ENCODE measurements around the gene IFT22.
"Not testable (repeated sequence)": the region's sequence is repeated elsewhere in the genome, so short reads cannot be mapped to it uniquely, and the experiment has no call there.

IFT22 gene

GRCh38 chr7:101321491-101322401, at the start of gene IFT22:
IFT22 (minus strand) TSS chr7:101321812; CDS start chr7:101321709, 103 bp downstream.
- peak; percentile 80 to 86 for DNase-seq

- no peak for DNase-seq
Measured at GRCh38 chr7:101370836-101371235, 49.2 kb upstream of the IFT22 start.

- DNase-seq, result no peak
Measured at GRCh38 chr7:101368422-101369165, 47.0 kb upstream of the IFT22 start.

DNA sequence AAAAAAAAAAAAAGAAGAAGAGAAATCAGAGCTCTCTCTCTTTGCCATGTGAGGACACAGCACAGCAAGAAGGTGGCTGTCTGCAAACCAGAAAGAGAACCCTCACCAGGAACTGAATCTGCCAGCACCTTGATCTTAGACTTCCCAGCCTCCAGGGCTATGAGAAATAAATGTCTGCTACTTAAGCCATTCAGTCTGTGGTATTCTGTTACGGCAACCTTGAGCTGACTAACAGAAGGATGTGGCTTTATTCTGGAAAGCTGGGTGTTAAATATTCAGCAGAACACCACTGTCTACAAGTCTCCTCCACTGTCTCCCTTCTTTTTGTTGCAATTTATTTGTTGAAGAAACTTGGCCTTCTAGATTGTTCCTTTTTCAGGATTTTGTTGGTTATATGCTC, 46.1 kb upstream of the IFT22 start:
- DNase-seq, result no peak

DNA sequence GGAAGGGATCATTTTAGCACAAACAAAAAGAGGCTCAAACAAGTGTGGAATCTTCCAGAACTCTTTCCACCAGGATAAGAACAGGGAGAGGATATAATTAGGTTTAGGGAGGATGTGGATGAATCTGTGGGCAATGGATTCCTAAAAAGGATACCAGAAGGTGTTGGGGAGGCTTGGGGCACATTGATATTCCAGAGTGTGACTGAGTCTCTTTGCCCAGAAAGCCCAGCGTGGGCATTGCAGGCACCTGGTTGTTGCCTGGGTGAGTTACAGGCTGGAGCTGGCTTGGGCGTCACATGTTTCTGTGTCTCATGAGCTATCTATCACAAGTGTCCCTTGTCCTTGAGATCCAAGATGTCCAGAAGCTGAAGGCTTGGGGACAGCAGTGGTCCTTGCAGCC, 44.3 kb upstream of the IFT22 start:
- DNase-seq, result no peak

GRCh38 chr7:101363734-101364374, 42.2 kb upstream of the IFT22 start:
- peak; percentile 58 to 61 for DNase-seq

DNA sequence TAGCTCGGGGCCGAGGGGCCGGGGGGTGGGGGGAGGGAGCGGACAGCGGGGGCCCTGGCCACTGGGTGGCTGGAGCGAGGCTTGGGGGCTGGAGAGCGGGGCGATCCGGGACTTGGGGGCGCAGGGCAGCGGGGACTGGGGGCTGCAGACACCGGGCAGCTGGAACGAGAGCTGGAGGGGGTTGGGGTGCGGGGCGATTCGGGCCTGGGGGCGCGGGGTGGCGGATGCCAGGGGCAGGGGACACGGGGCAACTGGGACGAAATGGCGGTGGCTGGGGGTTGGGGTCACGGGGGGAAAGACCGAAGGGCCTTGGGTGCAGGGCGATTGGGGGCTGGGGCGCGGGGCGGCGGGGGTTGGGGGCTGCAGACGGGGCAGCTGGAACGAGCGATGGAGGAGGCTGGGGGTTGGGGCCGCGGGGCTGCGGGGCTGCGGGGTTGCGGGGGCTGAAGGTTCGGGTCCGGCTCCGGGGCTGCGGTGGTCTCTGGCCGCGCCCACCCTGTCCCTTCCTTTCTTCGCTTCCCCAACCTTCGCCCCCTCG, 41.7 kb upstream of the IFT22 start:
- DNase-seq, result no peak

DNA sequence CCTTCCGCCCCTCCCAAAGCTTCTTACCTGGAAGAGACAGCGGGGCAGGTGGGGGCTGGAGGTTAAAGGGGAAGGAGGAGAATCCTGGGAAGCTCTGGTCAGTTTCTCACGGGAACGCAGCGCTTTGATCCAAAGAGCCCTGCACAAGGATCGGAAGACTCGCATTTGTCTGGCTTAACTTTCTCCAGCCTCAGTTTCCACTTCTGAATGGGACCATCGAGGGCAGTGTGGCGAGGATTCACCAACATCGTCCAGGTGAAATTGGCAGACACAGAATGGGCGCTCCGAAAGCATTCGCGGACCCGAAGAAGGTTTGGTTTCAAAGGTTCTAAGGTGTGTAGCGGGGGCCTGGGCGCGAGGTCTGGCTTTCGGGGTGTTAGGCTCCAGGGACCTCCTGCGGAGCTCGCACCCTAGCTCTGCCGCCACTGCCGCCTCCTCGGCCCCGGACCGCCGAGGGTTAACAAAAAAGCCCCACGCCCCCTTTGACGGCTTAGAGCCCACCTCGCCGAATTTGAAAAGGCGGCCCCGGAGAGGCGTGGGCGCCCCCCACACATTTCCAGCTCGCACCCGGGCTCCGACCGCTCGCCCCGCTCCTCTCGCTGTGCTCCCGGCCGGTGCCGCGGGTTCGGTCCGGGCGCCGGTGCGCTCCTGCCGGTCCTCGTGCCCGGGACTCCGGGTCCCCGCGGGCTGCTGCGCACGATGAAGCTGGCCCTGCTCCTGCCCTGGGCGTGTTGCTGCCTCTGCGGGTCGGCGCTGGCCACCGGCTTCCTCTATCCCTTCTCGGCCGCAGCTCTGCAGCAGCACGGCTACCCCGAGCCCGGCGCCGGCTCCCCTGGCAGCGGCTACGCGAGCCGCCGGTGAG, 41.0 kb upstream of the IFT22 start, which contains the start of gene COL26A1:
Gene COL26A1 (plus strand): TSS at position 542 of the 862 bp plus-strand sequence. CDS start 158 bp downstream, at position 700.
- DNase-seq, result no peak

DNA sequence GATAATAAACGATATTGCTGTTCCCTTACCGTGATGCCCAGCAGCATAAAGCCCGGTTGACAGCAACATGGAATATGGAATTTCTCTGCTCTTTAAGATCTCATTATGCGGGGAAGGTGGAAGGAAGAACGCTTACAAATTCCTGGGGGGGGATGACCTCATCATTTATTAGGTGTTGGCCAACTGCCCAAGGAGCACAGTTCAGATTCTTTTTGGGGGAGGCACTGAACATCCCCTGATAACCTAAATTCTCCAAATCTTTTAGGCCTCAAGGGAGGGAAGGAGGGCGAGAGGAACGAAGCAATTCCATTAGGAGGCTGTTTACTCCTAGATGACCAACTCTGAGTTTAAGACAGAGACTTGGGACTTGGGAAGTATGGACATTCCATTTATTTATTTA, 35.8 kb upstream of the IFT22 start:
- DNase-seq, result no peak

- DNase-seq, result no peak
Measured at GRCh38 chr7:101352920-101353308, 31.3 kb upstream of the IFT22 start.

DNA sequence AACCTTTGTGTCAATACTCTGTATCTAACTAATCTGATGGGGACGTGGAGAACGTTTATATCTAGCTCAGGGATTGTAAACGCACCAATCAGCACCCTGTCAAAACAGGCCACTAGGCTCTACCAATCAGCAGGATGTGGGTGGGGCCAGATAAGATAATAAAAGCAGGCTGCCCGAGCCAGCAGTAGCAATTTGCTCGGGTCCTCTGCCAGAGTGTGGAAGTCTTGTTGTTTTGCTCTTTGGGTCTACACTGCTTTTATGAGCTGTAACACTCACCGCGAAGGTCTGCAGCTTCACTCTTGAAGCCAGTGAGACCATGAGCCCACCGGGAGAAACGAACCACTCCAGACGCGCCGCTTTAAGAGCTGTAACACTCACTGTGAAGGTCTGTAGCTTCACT, 27.7 kb upstream of the IFT22 start:
- DNase-seq, result not testable (repeated sequence)

- DNase-seq, result not testable (repeated sequence)
Measured at GRCh38 chr7:101348456-101349067, 26.9 kb upstream of the IFT22 start.

DNA sequence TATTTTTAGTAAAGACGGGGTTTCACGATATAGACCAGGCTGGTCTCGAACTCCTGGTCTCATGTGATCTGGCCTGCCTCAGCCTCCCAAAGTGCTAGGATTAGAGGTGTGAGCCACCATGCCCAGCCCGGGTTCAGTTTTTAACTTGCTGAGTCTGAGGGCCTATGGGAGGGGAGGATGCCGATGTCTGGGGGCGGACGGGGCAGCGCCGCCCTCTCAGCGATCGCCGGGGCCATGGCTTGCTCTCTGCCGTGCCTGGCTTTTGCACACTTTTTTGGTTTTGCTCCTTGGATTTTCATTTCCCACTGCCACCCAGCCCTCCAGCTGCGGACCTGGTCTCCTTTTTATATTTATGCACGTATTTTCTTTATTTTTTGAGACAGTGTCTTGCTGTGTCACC, 25.9 kb upstream of the IFT22 start:
- no peak for DNase-seq

GRCh38 chr7:101342892-101343291, 21.3 kb upstream of the IFT22 start:
- DNase-seq, result no peak

GRCh38 chr7:101340379-101340778, 18.8 kb upstream of the IFT22 start:
- no peak for DNase-seq

DNA sequence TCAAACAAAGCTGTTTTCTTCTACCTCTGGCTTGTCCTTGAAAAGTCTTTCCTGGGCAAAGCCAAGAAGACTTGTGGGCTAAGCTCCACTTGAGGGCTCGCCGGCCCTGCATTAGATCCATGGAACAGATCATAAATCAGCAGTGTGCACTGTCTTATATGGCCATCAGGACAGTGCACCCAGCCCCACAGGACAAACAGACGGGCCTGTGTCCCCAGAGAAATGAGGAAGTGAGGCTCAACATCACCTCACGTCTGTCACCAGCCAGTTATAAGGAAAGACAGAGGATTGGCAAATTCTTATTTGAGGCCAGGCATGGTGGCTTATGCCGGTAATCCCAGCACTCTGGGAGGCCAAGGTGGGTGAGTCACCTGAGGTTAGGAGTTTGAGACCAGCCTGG, 12.3 kb upstream of the IFT22 start:
- DNase-seq, result no peak

DNA sequence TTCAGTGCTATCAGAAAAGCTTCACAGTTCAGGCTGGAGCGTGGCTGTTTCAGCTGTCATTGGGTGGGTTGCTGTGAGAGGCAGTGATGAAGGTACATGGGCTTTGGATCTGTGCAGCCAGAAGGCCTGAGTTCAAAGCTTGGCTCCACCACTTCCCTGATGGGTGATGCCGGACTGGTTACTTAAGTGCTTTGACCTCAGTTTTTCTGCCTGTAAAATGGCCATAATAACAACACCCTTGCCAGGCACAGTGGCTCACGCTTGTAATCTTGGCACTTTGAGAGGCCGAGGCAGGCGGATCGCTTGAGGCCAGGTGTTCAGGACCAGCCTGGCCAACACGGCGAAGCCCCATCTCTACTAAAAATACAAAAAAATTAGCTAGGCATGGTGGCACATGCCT, 10.4 kb upstream of the IFT22 start:
- DNase-seq, result no peak

DNA sequence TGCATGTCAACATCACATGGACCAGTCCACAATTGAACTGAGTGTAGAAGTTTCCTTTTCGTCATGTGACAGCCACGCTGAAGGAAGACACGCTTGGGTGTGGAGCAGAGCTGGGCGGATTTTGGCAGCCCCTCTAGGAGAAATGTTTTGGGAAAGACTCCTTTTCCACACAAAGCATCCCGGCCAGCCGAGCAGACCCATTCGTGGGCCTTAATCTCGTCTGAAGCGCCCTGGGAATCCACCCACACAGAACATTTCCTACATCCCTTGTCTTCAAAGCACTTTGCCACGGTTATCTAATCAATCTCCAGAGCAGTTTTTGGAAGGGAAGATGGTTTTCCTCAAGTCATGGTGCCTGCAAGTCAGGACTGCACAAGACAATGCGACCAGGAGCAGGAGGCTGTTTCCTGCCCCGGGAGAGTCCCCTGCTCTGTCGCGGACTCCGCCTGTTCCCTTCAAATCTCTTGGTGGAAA, 8.4 kb upstream of the IFT22 start:
- DNase-seq, result no peak

DNA sequence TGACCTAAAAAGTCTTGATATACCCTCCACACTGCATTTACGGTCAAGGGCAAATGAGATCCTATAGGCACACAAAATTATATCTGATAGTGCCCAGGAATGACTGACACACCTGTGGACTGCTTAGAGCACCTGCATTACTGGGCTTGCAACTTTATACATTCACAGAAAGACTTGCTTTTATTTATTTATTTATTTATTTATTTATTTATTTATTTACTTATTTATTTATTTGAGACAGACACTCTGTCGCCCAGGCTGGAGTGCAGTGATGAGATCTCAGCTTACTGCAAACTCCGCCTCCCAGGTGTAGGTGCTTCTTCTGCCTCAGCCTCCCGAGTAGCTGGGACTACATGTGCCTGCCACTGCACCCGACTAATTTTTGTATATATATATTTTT, 6.5 kb upstream of the IFT22 start:
- DNase-seq, result no peak

DNA sequence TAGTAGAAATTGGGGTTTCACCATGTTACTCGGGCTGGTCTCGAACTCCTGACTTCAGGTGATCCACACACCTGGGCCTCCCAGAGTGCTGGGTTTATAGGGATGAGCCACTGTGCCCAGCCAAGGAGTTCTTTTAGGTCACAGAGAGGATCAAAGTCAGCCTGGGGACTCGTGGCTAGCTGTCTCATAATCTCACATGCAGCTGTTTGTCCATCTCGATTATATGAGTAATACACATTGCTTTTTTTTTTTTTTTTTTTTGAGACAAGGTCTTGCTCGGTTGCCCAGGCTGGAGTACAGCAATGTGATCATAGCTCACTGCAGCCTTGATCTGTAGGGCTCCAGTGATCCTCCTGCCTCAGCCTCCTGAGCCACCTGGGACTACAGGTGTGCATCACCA, 2.2 kb downstream of the IFT22 start:
- DNase-seq, result no peak

DNA sequence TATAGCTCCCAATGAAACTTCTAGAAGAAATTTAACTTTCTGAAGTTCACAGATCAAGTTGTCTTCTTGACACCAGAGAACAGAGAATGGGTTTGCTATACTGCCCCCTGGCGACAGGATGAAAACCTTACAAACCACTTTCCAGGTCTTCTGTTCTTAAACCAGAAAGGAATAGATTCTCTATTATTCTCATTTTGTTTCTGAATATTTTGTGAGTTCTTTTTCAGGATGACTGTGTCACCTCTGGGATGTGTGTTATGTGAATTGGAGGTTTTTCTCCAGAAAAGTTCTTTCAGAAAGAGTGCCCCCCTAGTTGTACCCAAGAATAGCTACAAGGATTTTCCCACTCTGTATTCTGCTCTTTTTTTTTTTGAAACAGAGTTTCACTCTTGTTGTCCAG, 6.3 kb downstream of the IFT22 start:
- peak; percentile 27 to 51 for DNase-seq
